ENCODE data around the gene CHD9NB. TPM values are rescaled to one million over a fixed set of nuclear protein-coding genes. Genes with fewer than 3 reads are reported as not detected.

The CHD9NB gene
- total RNA-seq, 6 donors from 2014 or later, result 1.0 to 55.0 (median 12.4) TPM

- no peaks in the 10 kb centered on the region for H3K4me1 ChIP-seq
- no peaks in the 10 kb centered on the region for H3K36me3 ChIP-seq
- ATAC-seq (ENCODE audit: low FRiP score in 2 of 2), result no peak
- no peak overlapping the region for H3K27ac ChIP-seq
- WGBS, 2 donors, result 62 to 75% methylated on average over 3 of the region's 3 CpGs
- DNase-seq, result no peak
- H3K27me3 ChIP-seq, result no peaks in the 10 kb centered on the region
- H3K9me3 ChIP-seq, result no peaks in the 10 kb centered on the region
- no peak for TF ChIP-seq POLR2A (IDR thresholded peaks at IDR 0.05)
- no peak for TF ChIP-seq CTCF (IDR thresholded peaks at IDR 0.05)
- no peak for TF ChIP-seq EP300 (IDR thresholded peaks at IDR 0.05)
- no peak for TF ChIP-seq POLR2AphosphoS5 (IDR thresholded peaks at IDR 0.05)
- H3K4me3 ChIP-seq, result no peak overlapping the region
Observed at GRCh38 chr16:52993179-52993578, 59.5 kb downstream of the CHD9NB start.

GRCh38 chr16:52991572-52991971, 61.1 kb downstream of the CHD9NB start:
- no peak for ATAC-seq (ENCODE audit: low FRiP score in 2 of 2)
- 93 to 100% methylated on average over 1 of the region's 1 CpG for WGBS, 2 donors

More at GRCh38 chr16:52991572-52991971, 61.1 kb downstream of the CHD9NB start:
- Histone ChIP-seq H3K4me3 (no peak overlapping the region), H3K9me3 (no peaks in the 10 kb centered on the region), H3K36me3 (no peaks in the 10 kb centered on the region), H3K27ac (no peak overlapping the region), H3K4me1 (no peaks in the 10 kb centered on the region), H3K27me3 (no peaks in the 10 kb centered on the region)
- DNase-seq, result no peak
- TF ChIP-seq EP300 (IDR thresholded peaks at IDR 0.05) (no peak), CTCF (IDR thresholded peaks at IDR 0.05) (no peak), POLR2AphosphoS5 (IDR thresholded peaks at IDR 0.05) (no peak), POLR2A (IDR thresholded peaks at IDR 0.05) (no peak)

Other genes with a start within 250 kb of the CHD9NB start
- gene CHD9, start 2.1 kb upstream of the CHD9NB start, total RNA-seq, result 10 to 100 TPM; 55.6 to 98.8 (median 68.3) TPM